DND-41 (cell line): ENCODE results near the gene IFNL1.

ENCODE experiments used
- CTCF ChIP-seq: IDR thresholded peaks from 2 replicates; pipeline ENCODE4 v1.5.1; 2012; ENCODE audit warnings: borderline replicate concordance, low read length, moderate library complexity, mild to moderate bottlenecking; ENCODE audit not compliant: poor library complexity, severe bottlenecking; ENCODE audit errors: extremely low read depth
- EZH2 ChIP-seq: IDR thresholded peaks from 3 replicates; pipeline ENCODE4 v1.6.1; 2012; ENCODE audit warnings: borderline replicate concordance, low read depth, mild to moderate bottlenecking, moderate library complexity, low read length, inconsistent platforms; ENCODE audit not compliant: severe bottlenecking

DNA sequence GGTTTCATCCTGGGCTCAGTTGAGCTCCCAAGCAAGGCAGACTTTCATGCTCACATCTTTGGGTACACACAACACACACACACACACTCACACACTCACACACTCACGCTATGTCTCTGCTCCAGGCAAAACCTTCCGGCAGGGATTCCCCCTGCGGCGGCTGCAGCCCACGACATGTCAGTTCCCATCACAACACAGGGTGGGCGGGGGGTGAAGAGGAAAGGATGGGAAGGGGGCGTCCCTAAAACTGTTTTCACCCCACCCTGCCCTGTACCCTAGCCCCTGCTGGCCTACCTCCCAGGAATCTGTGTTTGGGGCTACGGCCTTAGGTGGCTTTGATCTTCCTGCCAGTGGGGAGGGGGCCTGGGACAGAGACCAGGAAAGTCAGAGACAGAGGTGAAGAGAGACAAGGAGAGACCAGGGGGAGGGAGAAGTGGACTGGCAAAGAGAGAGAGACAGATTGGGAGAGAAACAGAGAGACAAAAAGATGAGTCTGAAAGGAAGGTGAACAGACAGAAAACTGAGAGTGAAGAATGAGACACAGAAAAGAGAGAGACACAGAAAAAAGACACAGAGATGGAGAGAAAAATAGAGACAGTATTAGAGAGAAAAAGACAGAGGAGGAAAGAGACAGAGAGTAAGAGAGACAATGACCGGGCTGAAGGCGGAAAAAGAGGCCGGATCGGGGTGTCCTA lies 20.6 kb downstream of the IFNL1 start:
- TF ChIP-seq CTCF (no peak), EZH2 (no peak)
